GM23338 (cell line): ENCODE data around the gene RXRA. TPM values are rescaled to one million over a fixed set of nuclear protein-coding genes. Genes with fewer than 3 reads are reported as not detected.

Source experiments
- ATAC-seq: fragments of 200-7000 bp; cut with Tn5 transposase; 3 replicates; pipeline ENCODE4 v1.9.1; 2020
- DNase-seq: peaks from one replicate; pipeline ENCODE4 v3.0.0-alpha.2; 2015; ENCODE audit warnings: low spot score
- H2AFZ ChIP-seq: fragments of 200-600 bp; sonication (generic); 2 replicates; pipeline ENCODE4 v1.8.0; 2016; ENCODE audit warnings: antibody characterized with exemption, mild to moderate bottlenecking, moderate library complexity
- H3F3A ChIP-seq: fragments of 200-600 bp; sonication (generic); replicated peaks from 2 replicates; pipeline ENCODE4 v1.8.0; 2017; ENCODE audit warnings: antibody characterized with exemption, mixed run types, low read depth
- H3K27ac ChIP-seq: fragments of 200-600 bp; sonication (generic); 2 replicates; pipeline ENCODE4 v1.6.1; 2016; ENCODE audit warnings: low read depth
- H3K27me3 ChIP-seq: fragments of 200-600 bp; sonication (generic); 2 replicates; pipeline ENCODE4 v1.8.0; 2016; ENCODE audit warnings: mild to moderate bottlenecking, mixed run types, moderate library complexity; ENCODE audit not compliant: insufficient read depth
- H3K36me3 ChIP-seq: fragments of 200-600 bp; sonication (generic); 2 replicates; pipeline ENCODE4 v1.8.0; 2016; ENCODE audit warnings: mild to moderate bottlenecking; ENCODE audit not compliant: insufficient read depth
- H3K4me1 ChIP-seq: fragments of 200-600 bp; sonication (generic); 2 replicates; pipeline ENCODE4 v1.8.0; 2016; ENCODE audit warnings: mild to moderate bottlenecking, moderate library complexity; ENCODE audit not compliant: insufficient read depth
- H3K4me2 ChIP-seq: fragments of 200-600 bp; sonication (generic); 2 replicates; pipeline ENCODE4 v1.7.1; 2017; ENCODE audit warnings: mixed run types
- H3K4me3 ChIP-seq: fragments of 200-600 bp; sonication (generic); 2 replicates; pipeline ENCODE4 v1.6.1; 2016; ENCODE audit warnings: mixed run types
- H3K79me2 ChIP-seq: fragments of 200-600 bp; sonication (generic); replicated peaks from 2 replicates; pipeline ENCODE4 v1.8.0; 2017; ENCODE audit warnings: mild to moderate bottlenecking; ENCODE audit not compliant: insufficient read depth
- H3K9me2 ChIP-seq: fragments of 200-600 bp; sonication (generic); 2 replicates; pipeline ENCODE4 v1.8.0; 2017; ENCODE audit not compliant: insufficient read depth
- H4K20me1 ChIP-seq: fragments of 200-600 bp; sonication (generic); replicated peaks from 2 replicates; pipeline ENCODE4 v1.8.0; 2017; ENCODE audit warnings: mild to moderate bottlenecking; ENCODE audit not compliant: insufficient read depth
- H3K27ac Mint-ChIP-seq: 2 replicates; pipeline ENCODE4 v1.8.0; 2020; ENCODE audit warnings: inconsistent platforms, mild to moderate bottlenecking, moderate library complexity, mixed read lengths
- H3K27me3 Mint-ChIP-seq: 3 replicates; pipeline ENCODE4 v1.8.0; 2022; ENCODE audit warnings: low read depth, mild to moderate bottlenecking, moderate library complexity, mixed read lengths, inconsistent platforms; ENCODE audit not compliant: insufficient read depth, poor library complexity
- H3K36me3 Mint-ChIP-seq: 3 replicates; pipeline ENCODE4 v1.8.0; 2021; ENCODE audit warnings: low read depth, mild to moderate bottlenecking, inconsistent platforms, moderate library complexity, mixed read lengths
- H3K4me1 Mint-ChIP-seq: 3 replicates; pipeline ENCODE4 v1.8.0; 2020; ENCODE audit warnings: mild to moderate bottlenecking, inconsistent platforms, mixed read lengths
- H3K4me3 Mint-ChIP-seq: 3 replicates; pipeline ENCODE4 v1.8.0; 2021; ENCODE audit warnings: moderate library complexity, mild to moderate bottlenecking, inconsistent platforms, mixed read lengths
- H3K9me3 Mint-ChIP-seq: 3 replicates; pipeline ENCODE4 v1.8.0; 2020; ENCODE audit warnings: moderate library complexity, mild to moderate bottlenecking, inconsistent platforms, mixed read lengths
- EZH2phosphoT487 ChIP-seq: fragments of 200-600 bp; sonication (generic); IDR thresholded peaks from one replicate; pipeline ENCODE4 v1.8.1; 2018; ENCODE audit warnings: antibody characterized with exemption; ENCODE audit not compliant: unreplicated experiment
- JUNB ChIP-seq: IDR thresholded peaks from one replicate; pipeline ENCODE4 v1.6.1; 2016; ENCODE audit warnings: antibody characterized with exemption; ENCODE audit not compliant: unreplicated experiment
- NANOG ChIP-seq: IDR thresholded peaks from 2 replicates; pipeline ENCODE4 v1.6.1; 2016; ENCODE audit warnings: antibody characterized with exemption, borderline replicate concordance
- STAT1 ChIP-seq: IDR thresholded peaks from one replicate; pipeline ENCODE4 v1.6.1; 2016; ENCODE audit warnings: antibody characterized with exemption; ENCODE audit not compliant: unreplicated experiment
- ZNF331 ChIP-seq: fragments of 250-450 bp; sonication (Bioruptor Pico); IDR thresholded peaks from 2 replicates; pipeline ENCODE4 v1.5.0; 2020; ENCODE audit warnings: low read depth, mild to moderate bottlenecking, moderate library complexity
- polyA plus RNA-seq: library from polyadenylated mRNA; unstranded; fragments of >200 nt; fragmentation: Nextera tagmentation; extraction: Ambion mirVana; gene quantifications from 2 replicates; pipeline ENCODE4 v1.2.1, GENCODE V29; 2016
- total RNA-seq: library from RNA; depleted of rRNA; stranded (reverse); fragments of >200 nt; shearing (Covaris generic); gene quantifications from 2 replicates; pipeline ENCODE4 v1.2.3, GENCODE V29; 2014
- TF ChIP-seq, protein P1 (sequence below): fragments of 250-450 bp; sonication (Bioruptor Pico); IDR thresholded peaks from 2 replicates; pipeline ENCODE4 v1.5.0; 2020; ENCODE audit warnings: mild to moderate bottlenecking, moderate library complexity
- TF ChIP-seq, protein P2 (sequence below): IDR thresholded peaks from one replicate; pipeline ENCODE4 v1.6.1; 2018; ENCODE audit warnings: antibody characterized with exemption; ENCODE audit not compliant: unreplicated experiment
- TF ChIP-seq, protein P3 (sequence below), 2 experiments: fragments of 200-600 bp in 1 of 2; sonication (generic) in 1 of 2; conservative IDR thresholded peaks; 2 replicates each; pipeline versions ENCODE4 v1.5.1 to v1.6.1; 2016 to 2017; ENCODE audit warnings: antibody characterized with exemption in 2 of 2, low read depth in 2 of 2, mild to moderate bottlenecking in 2 of 2, moderate library complexity in 1 of 2

The RXRA gene
- total and polyA plus RNA-seq, 2 experiments from 2014 or later = 4.9 to 17.9 TPM

- TF ChIP-seq, protein P1, sequence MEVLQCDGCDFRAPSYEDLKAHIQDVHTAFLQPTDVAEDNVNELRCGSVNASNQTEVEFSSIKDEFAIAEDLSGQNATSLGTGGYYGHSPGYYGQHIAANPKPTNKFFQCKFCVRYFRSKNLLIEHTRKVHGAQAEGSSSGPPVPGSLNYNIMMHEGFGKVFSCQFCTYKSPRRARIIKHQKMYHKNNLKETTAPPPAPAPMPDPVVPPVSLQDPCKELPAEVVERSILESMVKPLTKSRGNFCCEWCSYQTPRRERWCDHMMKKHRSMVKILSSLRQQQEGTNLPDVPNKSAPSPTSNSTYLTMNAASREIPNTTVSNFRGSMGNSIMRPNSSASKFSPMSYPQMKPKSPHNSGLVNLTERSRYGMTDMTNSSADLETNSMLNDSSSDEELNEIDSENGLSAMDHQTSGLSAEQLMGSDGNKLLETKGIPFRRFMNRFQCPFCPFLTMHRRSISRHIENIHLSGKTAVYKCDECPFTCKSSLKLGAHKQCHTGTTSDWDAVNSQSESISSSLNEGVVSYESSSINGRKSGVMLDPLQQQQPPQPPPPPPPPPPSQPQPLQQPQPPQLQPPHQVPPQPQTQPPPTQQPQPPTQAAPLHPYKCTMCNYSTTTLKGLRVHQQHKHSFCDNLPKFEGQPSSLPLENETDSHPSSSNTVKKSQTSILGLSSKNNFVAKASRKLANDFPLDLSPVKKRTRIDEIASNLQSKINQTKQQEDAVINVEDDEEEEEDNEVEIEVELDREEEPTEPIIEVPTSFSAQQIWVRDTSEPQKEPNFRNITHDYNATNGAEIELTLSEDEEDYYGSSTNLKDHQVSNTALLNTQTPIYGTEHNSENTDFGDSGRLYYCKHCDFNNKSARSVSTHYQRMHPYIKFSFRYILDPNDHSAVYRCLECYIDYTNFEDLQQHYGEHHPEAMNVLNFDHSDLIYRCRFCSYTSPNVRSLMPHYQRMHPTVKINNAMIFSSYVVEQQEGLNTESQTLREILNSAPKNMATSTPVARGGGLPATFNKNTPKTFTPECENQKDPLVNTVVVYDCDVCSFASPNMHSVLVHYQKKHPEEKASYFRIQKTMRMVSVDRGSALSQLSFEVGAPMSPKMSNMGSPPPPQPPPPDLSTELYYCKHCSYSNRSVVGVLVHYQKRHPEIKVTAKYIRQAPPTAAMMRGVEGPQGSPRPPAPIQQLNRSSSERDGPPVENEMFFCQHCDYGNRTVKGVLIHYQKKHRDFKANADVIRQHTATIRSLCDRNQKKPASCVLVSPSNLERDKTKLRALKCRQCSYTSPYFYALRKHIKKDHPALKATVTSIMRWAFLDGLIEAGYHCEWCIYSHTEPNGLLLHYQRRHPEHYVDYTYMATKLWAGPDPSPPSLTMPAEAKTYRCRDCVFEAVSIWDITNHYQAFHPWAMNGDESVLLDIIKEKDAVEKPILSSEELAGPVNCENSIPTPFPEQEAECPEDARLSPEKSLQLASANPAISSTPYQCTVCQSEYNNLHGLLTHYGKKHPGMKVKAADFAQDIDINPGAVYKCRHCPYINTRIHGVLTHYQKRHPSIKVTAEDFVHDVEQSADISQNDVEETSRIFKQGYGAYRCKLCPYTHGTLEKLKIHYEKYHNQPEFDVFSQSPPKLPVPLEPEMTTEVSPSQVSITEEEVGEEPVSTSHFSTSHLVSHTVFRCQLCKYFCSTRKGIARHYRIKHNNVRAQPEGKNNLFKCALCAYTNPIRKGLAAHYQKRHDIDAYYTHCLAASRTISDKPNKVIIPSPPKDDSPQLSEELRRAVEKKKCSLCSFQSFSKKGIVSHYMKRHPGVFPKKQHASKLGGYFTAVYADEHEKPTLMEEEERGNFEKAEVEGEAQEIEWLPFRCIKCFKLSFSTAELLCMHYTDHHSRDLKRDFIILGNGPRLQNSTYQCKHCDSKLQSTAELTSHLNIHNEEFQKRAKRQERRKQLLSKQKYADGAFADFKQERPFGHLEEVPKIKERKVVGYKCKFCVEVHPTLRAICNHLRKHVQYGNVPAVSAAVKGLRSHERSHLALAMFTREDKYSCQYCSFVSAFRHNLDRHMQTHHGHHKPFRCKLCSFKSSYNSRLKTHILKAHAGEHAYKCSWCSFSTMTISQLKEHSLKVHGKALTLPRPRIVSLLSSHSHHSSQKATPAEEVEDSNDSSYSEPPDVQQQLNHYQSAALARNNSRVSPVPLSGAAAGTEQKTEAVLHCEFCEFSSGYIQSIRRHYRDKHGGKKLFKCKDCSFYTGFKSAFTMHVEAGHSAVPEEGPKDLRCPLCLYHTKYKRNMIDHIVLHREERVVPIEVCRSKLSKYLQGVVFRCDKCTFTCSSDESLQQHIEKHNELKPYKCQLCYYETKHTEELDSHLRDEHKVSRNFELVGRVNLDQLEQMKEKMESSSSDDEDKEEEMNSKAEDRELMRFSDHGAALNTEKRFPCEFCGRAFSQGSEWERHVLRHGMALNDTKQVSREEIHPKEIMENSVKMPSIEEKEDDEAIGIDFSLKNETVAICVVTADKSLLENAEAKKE (CRISPR knock-in tag) = no peak
- TF ChIP-seq, protein P2, sequence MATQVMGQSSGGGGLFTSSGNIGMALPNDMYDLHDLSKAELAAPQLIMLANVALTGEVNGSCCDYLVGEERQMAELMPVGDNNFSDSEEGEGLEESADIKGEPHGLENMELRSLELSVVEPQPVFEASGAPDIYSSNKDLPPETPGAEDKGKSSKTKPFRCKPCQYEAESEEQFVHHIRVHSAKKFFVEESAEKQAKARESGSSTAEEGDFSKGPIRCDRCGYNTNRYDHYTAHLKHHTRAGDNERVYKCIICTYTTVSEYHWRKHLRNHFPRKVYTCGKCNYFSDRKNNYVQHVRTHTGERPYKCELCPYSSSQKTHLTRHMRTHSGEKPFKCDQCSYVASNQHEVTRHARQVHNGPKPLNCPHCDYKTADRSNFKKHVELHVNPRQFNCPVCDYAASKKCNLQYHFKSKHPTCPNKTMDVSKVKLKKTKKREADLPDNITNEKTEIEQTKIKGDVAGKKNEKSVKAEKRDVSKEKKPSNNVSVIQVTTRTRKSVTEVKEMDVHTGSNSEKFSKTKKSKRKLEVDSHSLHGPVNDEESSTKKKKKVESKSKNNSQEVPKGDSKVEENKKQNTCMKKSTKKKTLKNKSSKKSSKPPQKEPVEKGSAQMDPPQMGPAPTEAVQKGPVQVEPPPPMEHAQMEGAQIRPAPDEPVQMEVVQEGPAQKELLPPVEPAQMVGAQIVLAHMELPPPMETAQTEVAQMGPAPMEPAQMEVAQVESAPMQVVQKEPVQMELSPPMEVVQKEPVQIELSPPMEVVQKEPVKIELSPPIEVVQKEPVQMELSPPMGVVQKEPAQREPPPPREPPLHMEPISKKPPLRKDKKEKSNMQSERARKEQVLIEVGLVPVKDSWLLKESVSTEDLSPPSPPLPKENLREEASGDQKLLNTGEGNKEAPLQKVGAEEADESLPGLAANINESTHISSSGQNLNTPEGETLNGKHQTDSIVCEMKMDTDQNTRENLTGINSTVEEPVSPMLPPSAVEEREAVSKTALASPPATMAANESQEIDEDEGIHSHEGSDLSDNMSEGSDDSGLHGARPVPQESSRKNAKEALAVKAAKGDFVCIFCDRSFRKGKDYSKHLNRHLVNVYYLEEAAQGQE = no peak
- TF ChIP-seq EZH2phosphoT487 = no peak
These were observed 59.7 kb downstream of the RXRA start (continued) for GRCh38 chr9:134385915-134386314.

DNA sequence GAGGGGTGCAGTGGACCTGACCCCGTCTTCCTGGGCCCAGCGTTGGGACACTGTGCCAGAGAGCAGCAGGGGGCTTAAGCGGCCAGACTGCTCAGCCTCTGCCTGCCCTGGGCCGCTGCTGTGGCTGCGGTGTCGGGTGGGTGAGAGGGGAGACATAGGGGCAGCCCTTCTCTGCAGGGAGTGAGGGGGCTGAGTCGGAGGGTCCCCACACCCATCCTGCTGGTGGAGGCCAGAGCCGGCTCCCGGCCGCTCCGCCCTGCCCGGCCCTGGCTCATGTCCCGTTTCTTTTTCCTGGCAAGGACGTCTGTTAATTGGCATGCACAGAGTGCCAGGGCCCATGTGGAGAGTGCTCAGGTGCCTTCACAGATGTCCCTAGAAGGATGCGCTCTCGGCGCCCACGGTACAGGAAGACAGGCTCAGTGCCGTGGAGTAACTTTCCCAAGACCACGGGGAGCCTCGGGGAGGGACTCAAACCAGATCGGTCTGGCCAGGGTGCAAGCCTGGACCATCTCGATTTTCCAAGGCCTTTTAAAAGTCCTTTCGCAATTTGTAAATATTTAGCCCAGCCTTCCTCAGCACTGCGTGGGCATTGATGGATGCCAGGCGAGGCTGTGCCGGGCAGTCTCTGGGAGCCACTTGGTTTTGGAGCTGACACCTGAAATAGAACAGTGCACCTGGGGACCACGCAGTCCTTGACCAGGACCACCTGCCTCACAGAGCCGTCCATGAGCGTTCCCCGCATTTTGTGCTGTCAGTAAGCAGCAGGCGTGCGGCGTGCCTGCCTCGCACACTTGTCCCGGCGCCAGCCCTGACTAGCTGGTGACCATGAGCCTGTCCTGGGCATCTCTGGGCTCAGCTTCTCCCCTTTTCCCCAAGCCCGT lies 60.9 kb downstream of the RXRA start:
- H3K27me3 Mint-ChIP-seq = peaks cover 3% of the 10 kb centered on the region
- Histone ChIP-seq H2AFZ (no peak overlapping the region), H3K27me3 (no peaks in the 10 kb centered on the region), H3K27ac (no peak overlapping the region), H3K4me3 (no peak overlapping the region), H3K4me2 (no peak overlapping the region), H3K79me2 (peaks cover 47% of the 10 kb centered on the region), H3K9me2 (no peaks in the 10 kb centered on the region), H4K20me1 (peaks cover 6% of the 10 kb centered on the region; the same call in 1 of the 2 replicates), H3K4me1 (no peaks in the 10 kb centered on the region), H3F3A (no peaks in the 10 kb centered on the region), H3K36me3 (no peaks in the 10 kb centered on the region)
- no peak overlapping the region for H3K27ac Mint-ChIP-seq
- DNase-seq = no peak
- no peaks in the 10 kb centered on the region for H3K4me1 Mint-ChIP-seq
- no peak overlapping the region for H3K4me3 Mint-ChIP-seq
- ATAC-seq = no peak
- H3K36me3 Mint-ChIP-seq = no peaks in the 10 kb centered on the region
- H3K9me3 Mint-ChIP-seq = no peaks in the 10 kb centered on the region
- TF ChIP-seq NANOG (no peak), ZNF331 (CRISPR knock-in tag) (no peak), JUNB (no peak), STAT1 (no peak)
- TF ChIP-seq, protein P3, sequence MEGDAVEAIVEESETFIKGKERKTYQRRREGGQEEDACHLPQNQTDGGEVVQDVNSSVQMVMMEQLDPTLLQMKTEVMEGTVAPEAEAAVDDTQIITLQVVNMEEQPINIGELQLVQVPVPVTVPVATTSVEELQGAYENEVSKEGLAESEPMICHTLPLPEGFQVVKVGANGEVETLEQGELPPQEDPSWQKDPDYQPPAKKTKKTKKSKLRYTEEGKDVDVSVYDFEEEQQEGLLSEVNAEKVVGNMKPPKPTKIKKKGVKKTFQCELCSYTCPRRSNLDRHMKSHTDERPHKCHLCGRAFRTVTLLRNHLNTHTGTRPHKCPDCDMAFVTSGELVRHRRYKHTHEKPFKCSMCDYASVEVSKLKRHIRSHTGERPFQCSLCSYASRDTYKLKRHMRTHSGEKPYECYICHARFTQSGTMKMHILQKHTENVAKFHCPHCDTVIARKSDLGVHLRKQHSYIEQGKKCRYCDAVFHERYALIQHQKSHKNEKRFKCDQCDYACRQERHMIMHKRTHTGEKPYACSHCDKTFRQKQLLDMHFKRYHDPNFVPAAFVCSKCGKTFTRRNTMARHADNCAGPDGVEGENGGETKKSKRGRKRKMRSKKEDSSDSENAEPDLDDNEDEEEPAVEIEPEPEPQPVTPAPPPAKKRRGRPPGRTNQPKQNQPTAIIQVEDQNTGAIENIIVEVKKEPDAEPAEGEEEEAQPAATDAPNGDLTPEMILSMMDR (conservative IDR thresholded peaks at IDR 0.05; ENCODE audit: low read depth in 2 of 2) = no peak
